Prostate gland (tissue), 2 donors: ENCODE measurements around the gene CORO6. TPM values are rescaled to one million over a fixed set of nuclear protein-coding genes. Genes with fewer than 3 reads are reported as not detected.

Experiments
- DNase-seq: peaks from one replicate; pipeline ENCODE4 v3.0.0-alpha.2; 2019; ENCODE audit warnings: low spot score
- H3K27ac ChIP-seq, 2 donors: fragments of 200-600 bp; sonication (generic); 2 replicates each; pipeline ENCODE4 v1.5.1; 2017 to 2019
- H3K27me3 ChIP-seq: fragments of 200-600 bp; sonication (generic); replicated peaks from 2 replicates; pipeline ENCODE4 v1.5.1; 2019; ENCODE audit not compliant: insufficient read depth
- H3K36me3 ChIP-seq, 2 donors: fragments of 200-600 bp; sonication (generic); 1 replicate in 1 of 2; 2 replicates in 1 of 2; pipeline versions ENCODE4 v1.5.1 to v1.8.1; 2017 to 2019
- H3K4me1 ChIP-seq: fragments of 200-600 bp; sonication (generic); replicated peaks from 2 replicates; pipeline ENCODE4 v1.5.1; 2019
- H3K4me3 ChIP-seq, 2 donors: fragments of 200-600 bp; sonication (generic); 2 replicates each; pipeline ENCODE4 v1.5.1; 2017 to 2019
- H3K9me3 ChIP-seq: fragments of 200-600 bp; sonication (generic); 2 replicates; pipeline ENCODE4 v1.5.1; 2017
- POLR2A ChIP-seq: fragments of 450-650 bp; IDR thresholded peaks from one replicate; pipeline ENCODE4 v1.6.1; 2016; ENCODE audit warnings: antibody characterized with exemption, mild to moderate bottlenecking
- POLR2AphosphoS5 ChIP-seq: sonication (generic); formaldehyde crosslinking; IDR thresholded peaks from one replicate; pipeline ENCODE4 v1.6.1; 2017; ENCODE audit warnings: antibody characterized with exemption
- WGBS: methylation state at CpG from one replicate; pipeline ENCODE4 v1.1.5; 2018; 5-methylcytosine and 5-hydroxymethylcytosine counted together
- intact Hi-C: fragments of 100-400 bp; cut with DNase I; formaldehyde crosslinking; loops from one replicate; pipeline ENCODE4 v1.14.2; 2022
- total RNA-seq, 2 donors: library from RNA; depleted of rRNA; stranded (reverse); fragments of >200 nt; gene quantifications; one replicate each; pipeline ENCODE4 v1.1.0, GENCODE V29; 2016
- TF ChIP-seq, protein P1 (sequence below), 4 experiments: fragments of 200-600 bp in 2 of 4; fragments of 450-650 bp in 2 of 4; sonication (generic) in 2 of 4; IDR thresholded peaks; 1 replicate in 3 of 4; 2 replicates in 1 of 4; pipeline ENCODE4 v1.5.1; 2016 to 2019; ENCODE audit warnings: antibody characterized with exemption in 4 of 4, mild to moderate bottlenecking in 2 of 4, moderate library complexity in 2 of 4

Gene CORO6
- total RNA-seq, 2 donors from 2014 or later: 23.4 to 33.5 TPM

DNA sequence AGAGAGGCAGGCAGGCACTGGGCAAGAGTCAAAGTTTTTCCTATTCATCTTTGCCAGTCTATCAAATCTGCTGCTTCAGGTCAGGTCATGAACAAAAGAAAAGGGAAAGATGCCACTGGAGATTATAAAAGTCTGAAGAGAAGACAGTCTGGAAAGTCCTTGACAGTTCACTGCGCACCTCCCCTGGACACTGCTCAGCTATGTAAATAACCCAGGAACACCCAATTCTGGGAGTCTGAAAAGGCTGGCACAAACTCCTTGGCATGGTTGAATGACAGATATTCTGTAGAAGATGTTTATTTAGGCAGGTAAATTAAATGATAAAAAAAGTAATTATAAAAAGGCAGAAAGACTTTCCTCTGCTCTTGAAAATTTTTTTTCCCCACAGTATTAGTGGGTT is 5.2 kb upstream of the CORO6 start:
- Histone ChIP-seq H3K27ac (peak overlapping the region in 1 of 2 donors; percentile 23), H3K4me1 (peaks cover 5% of the 10 kb centered on the region), H3K27me3 (no peaks in the 10 kb centered on the region), H3K4me3 (no peak overlapping the region), H3K9me3 (no peaks in the 10 kb centered on the region), H3K36me3 (no peaks in the 10 kb centered on the region)
- WGBS: 22% methylated on average over 1 of the region's 1 CpG
- intact Hi-C loops: loop anchor here (5.0 kb wide), 1 partner anchor 134 kb away; no protein-coding TSS in a partner anchor
- TF ChIP-seq, protein P1, sequence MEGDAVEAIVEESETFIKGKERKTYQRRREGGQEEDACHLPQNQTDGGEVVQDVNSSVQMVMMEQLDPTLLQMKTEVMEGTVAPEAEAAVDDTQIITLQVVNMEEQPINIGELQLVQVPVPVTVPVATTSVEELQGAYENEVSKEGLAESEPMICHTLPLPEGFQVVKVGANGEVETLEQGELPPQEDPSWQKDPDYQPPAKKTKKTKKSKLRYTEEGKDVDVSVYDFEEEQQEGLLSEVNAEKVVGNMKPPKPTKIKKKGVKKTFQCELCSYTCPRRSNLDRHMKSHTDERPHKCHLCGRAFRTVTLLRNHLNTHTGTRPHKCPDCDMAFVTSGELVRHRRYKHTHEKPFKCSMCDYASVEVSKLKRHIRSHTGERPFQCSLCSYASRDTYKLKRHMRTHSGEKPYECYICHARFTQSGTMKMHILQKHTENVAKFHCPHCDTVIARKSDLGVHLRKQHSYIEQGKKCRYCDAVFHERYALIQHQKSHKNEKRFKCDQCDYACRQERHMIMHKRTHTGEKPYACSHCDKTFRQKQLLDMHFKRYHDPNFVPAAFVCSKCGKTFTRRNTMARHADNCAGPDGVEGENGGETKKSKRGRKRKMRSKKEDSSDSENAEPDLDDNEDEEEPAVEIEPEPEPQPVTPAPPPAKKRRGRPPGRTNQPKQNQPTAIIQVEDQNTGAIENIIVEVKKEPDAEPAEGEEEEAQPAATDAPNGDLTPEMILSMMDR (IDR thresholded peaks at IDR 0.05): no peak
- TF ChIP-seq POLR2AphosphoS5: peak; percentile 85
- peak; percentile 76 for DNase-seq

GRCh38 chr17:29625037-29625750 is 2.5 kb upstream of the CORO6 start:
- Histone ChIP-seq H3K4me1 (peaks cover 5% of the 10 kb centered on the region), H3K4me3 (no peak overlapping the region), H3K36me3 (no peaks in the 10 kb centered on the region), H3K27me3 (no peaks in the 10 kb centered on the region), H3K27ac (no peak overlapping the region), H3K9me3 (no peaks in the 10 kb centered on the region)
- TF ChIP-seq POLR2A (no peak), POLR2AphosphoS5 (no peak)
- TF ChIP-seq, protein P1 (IDR thresholded peaks at IDR 0.05): no peak
- WGBS: 89% methylated on average over 8 of the region's 8 CpGs
- no peak for DNase-seq
- intact Hi-C loops: loop anchor here (5.0 kb wide), 1 partner anchor 137 kb away; no protein-coding TSS in a partner anchor

DNA sequence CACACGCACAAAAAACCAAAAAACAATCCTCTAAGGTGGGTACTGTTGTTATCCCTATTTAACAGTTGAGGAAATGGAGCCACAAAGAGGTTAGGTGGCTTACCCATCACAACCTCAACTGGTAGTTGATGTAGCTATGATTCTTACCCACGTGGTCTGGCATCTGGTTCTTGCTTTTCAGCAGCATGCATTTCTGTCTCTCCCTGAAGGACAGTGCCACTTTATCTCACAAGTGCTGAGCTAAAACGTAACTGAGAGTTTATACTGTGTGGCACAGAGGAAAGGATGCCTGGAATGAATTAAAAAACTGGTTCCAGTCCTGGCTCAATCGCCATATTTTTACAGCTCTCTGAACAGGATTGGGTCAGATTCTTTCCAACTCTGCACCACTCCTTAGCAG is 1.9 kb upstream of the CORO6 start:
- no peak overlapping the region for H3K4me3 ChIP-seq
- WGBS: 80% methylated on average over 4 of the region's 4 CpGs
- H3K36me3 ChIP-seq: no peaks in the 10 kb centered on the region
- no peaks in the 10 kb centered on the region for H3K9me3 ChIP-seq
- peaks cover 5% of the 10 kb centered on the region for H3K4me1 ChIP-seq
- intact Hi-C loops: no loop called here
- no peak for TF ChIP-seq POLR2A
- TF ChIP-seq, protein P1 (IDR thresholded peaks at IDR 0.05): no peak
- TF ChIP-seq POLR2AphosphoS5: no peak
- DNase-seq: no peak
- no peaks in the 10 kb centered on the region for H3K27me3 ChIP-seq
- no peak overlapping the region for H3K27ac ChIP-seq

GRCh38 chr17:29623283-29623647 is 553 bp upstream of the CORO6 start:
- no peak overlapping the region for H3K27ac ChIP-seq
- H3K4me1 ChIP-seq: no peaks in the 10 kb centered on the region

More at GRCh38 chr17:29623283-29623647, 553 bp upstream of the CORO6 start:
- Histone ChIP-seq H3K36me3 (no peaks in the 10 kb centered on the region), H3K9me3 (no peaks in the 10 kb centered on the region), H3K4me3 (peak overlapping the region in 1 of 2 donors; percentile 50), H3K27me3 (no peaks in the 10 kb centered on the region)
- DNase-seq: no peak
- WGBS: 62% methylated on average over 4 of the region's 4 CpGs
- intact Hi-C loops: no loop called here
- TF ChIP-seq POLR2AphosphoS5: no peak
- TF ChIP-seq, protein P1 (IDR thresholded peaks at IDR 0.05): no peak
- no peak for TF ChIP-seq POLR2A
